Fibroblast of villous mesenchyme (primary cell): ENCODE results near the gene KCNN2. TPM values are rescaled to one million over a fixed set of nuclear protein-coding genes. Genes with fewer than 3 reads are reported as not detected.
"Not testable (repeated sequence)": the region's sequence is repeated elsewhere in the genome, so short reads cannot be mapped to it uniquely, and the experiment has no call there.

Source experiments
- DNase-seq: peaks from one replicate; pipeline ENCODE4 v3.0.0-alpha.2; 2010; ENCODE audit warnings: low read depth
- H3K4me3 ChIP-seq: 2 replicates; pipeline ENCODE4 v1.5.1; 2011; ENCODE audit warnings: low read depth, mild to moderate bottlenecking, low read length
- total RNA-seq: library from RNA; depleted of rRNA; stranded (reverse); fragments of >200 nt; gene quantifications from 2 replicates; pipeline ENCODE4 v1.2.3, GENCODE V29; 2012
- TF ChIP-seq, protein P1 (sequence below): IDR thresholded peaks from 2 replicates; pipeline ENCODE4 v1.5.1; 2012; ENCODE audit warnings: low read depth, mild to moderate bottlenecking, low read length; ENCODE audit not compliant: insufficient read depth

Gene KCNN2
- total RNA-seq, 1 donor: 2.6 TPM

DNA sequence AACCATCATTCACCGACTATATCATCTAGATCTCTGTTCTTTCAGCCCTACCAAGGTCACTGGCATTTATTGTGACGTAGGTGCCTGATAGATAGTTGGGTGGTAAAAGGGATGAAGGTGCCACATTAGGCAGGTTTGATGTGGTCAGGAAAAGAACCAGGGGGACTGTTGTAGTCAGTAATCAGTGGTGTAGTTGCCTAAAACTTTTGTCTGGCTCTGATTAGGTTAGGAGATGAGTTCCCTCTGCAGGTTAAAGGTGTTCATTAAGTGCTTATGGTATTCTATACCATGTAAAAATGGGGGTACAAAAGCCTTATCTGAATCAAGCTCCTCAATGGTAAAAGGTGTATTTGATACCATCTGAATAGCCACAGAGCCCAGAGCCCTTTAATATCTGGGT, 55.6 kb downstream of the KCNN2 start:
- DNase-seq: no peak
- TF ChIP-seq, protein P1, sequence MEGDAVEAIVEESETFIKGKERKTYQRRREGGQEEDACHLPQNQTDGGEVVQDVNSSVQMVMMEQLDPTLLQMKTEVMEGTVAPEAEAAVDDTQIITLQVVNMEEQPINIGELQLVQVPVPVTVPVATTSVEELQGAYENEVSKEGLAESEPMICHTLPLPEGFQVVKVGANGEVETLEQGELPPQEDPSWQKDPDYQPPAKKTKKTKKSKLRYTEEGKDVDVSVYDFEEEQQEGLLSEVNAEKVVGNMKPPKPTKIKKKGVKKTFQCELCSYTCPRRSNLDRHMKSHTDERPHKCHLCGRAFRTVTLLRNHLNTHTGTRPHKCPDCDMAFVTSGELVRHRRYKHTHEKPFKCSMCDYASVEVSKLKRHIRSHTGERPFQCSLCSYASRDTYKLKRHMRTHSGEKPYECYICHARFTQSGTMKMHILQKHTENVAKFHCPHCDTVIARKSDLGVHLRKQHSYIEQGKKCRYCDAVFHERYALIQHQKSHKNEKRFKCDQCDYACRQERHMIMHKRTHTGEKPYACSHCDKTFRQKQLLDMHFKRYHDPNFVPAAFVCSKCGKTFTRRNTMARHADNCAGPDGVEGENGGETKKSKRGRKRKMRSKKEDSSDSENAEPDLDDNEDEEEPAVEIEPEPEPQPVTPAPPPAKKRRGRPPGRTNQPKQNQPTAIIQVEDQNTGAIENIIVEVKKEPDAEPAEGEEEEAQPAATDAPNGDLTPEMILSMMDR: no peak
- H3K4me3 ChIP-seq: no peak overlapping the region

GRCh38 chr5:114418176-114419066, 56.6 kb downstream of the KCNN2 start:
- no peak overlapping the region for H3K4me3 ChIP-seq

DNA sequence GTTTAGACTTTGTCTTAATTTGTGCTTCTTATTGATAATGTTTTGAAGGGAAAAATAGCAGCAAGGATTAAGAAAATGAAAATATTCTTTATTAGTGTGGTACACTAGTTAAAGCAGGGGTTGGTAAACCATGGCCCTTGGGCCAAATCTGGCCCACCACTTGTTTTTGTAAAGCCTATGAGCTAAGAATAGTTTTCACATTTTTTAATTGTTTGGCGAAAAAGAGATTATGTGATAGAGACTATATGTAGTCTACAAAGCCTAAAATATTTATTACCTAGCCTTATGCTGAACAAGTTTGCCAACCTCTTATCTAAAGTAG, 57.2 kb downstream of the KCNN2 start:
- TF ChIP-seq, protein P1: no peak
- DNase-seq: no peak
- no peak overlapping the region for H3K4me3 ChIP-seq

More at GRCh38 chr5:114418176-114419066, 56.6 kb downstream of the KCNN2 start:
- DNase-seq: no peak
- TF ChIP-seq, protein P1: no peak

DNA sequence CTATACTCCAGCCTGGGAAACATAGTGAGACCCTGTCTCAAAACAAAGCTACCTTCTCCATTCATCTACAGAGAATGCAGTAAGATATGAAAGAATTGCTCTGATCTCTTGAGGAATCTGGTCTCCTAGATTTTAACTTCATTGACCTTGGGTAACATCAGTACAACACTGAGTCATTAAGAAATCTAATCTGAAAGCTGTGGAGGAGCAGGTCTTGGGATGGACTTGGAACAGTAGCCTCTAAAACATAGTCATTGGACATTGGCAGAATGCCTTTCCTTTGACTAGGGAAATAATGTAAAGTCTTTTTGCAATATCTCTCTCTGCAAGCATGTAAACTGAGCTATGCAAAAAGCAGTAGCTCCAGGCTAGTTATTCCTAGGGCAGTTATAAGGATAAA, 58.1 kb downstream of the KCNN2 start:
- DNase-seq: peak; percentile 39
- H3K4me3 ChIP-seq: no peak overlapping the region
- TF ChIP-seq, protein P1: no peak

DNA sequence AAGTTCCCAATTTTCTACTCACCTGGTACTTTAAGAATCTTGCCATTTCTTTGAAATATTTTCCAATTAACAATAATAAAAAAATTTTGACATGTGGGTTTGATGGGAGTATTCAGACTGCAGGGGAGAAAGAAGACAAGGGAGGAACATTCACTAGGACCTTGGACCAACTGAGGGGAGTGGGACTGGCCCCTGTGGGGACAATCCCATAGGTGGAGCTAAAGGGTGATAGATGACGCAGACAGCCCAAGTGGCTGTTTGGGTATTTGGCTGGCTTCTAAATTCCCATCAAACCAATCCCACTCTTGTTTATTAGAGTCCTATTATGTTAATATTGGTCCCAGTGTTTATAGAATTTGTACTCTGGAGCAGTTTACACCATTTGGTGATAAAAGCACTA, 65.3 kb downstream of the KCNN2 start:
- DNase-seq: no peak
- no peak overlapping the region for H3K4me3 ChIP-seq
- TF ChIP-seq, protein P1: no peak

DNA sequence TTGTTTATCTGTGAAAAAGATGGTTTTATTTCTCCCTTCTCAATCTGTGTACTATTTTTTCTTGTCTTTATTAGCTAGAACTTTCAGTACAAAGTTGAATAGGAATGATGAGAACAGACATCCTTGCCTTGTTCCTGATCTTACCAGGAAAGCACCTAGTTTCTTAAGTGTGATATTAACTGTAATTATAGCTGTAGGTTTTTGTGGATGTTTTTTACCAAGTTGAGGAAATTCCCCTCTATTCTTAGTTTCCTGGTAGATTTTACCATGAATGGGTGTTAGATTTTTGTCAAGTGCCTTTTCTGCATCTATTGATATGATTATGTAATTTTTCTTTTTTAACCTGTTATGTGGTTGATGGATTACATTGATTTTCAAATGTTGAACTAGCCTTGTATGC, 68.7 kb downstream of the KCNN2 start:
- TF ChIP-seq, protein P1: no peak
- DNase-seq: no peak

GRCh38 chr5:114432684-114433083, 70.8 kb downstream of the KCNN2 start:
- H3K4me3 ChIP-seq, DNase-seq: not testable (repeated sequence)

More for the DNA sequence above, 68.7 kb downstream of the KCNN2 start:
- H3K4me3 ChIP-seq: no peak overlapping the region
